SK-N-SH treated with all-trans-retinoic acid at 6 μM for 48 hours (cell line): Measurements from ENCODE around the gene GARNL3.

ENCODE experiments used
- ATAC-seq: fragments of 200-7000 bp; cut with Tn5 transposase; 3 replicates; pipeline ENCODE4 v1.9.1; 2020; ENCODE audit warnings: mild to moderate bottlenecking, moderate library complexity
- ARNTL ChIP-seq: fragments of 450-650 bp; formaldehyde crosslinking; IDR thresholded peaks from 2 replicates; pipeline ENCODE4 v1.5.0; 2020; ENCODE audit warnings: low read depth, mild to moderate bottlenecking, moderate library complexity, borderline replicate concordance
- CSDC2 ChIP-seq: fragments of 250-450 bp; sonication (Bioruptor Pico); IDR thresholded peaks from 2 replicates; pipeline ENCODE4 v1.5.0; 2020; ENCODE audit warnings: mild to moderate bottlenecking, moderate library complexity
- GLIS3 ChIP-seq: fragments of 250-450 bp; sonication (Bioruptor Pico); IDR thresholded peaks from 2 replicates; pipeline ENCODE4 v1.5.0; 2020; ENCODE audit warnings: mild to moderate bottlenecking, moderate library complexity
- ISL1 ChIP-seq: fragments of 250-450 bp; sonication (Bioruptor Pico); IDR thresholded peaks from 2 replicates; pipeline ENCODE4 v2.1.2; 2022; ENCODE audit warnings: mild to moderate bottlenecking, moderate library complexity
- PPARA ChIP-seq: fragments of 250-450 bp; sonication (Bioruptor Pico); IDR thresholded peaks from 2 replicates; pipeline ENCODE4 v1.5.0; 2020; ENCODE audit warnings: mild to moderate bottlenecking, borderline replicate concordance
- RARB ChIP-seq: fragments of 250-450 bp; sonication (Bioruptor Pico); IDR thresholded peaks from 2 replicates; pipeline ENCODE4 v1.8.0; 2021; ENCODE audit warnings: mild to moderate bottlenecking, moderate library complexity
- TCF4 ChIP-seq: fragments of 250-450 bp; sonication (Bioruptor Pico); IDR thresholded peaks from 2 replicates; pipeline ENCODE4 v1.8.0; 2021; ENCODE audit warnings: mild to moderate bottlenecking, moderate library complexity, borderline replicate concordance
- TOX ChIP-seq: fragments of 250-450 bp; sonication (Bioruptor Pico); IDR thresholded peaks from 2 replicates; pipeline ENCODE4 v1.8.0; 2021; ENCODE audit warnings: mild to moderate bottlenecking, moderate library complexity, borderline replicate concordance
- ZC3H10 ChIP-seq: fragments of 250-450 bp; sonication (Bioruptor Pico); IDR thresholded peaks from 2 replicates; pipeline ENCODE4 v1.5.1; 2021; ENCODE audit warnings: mild to moderate bottlenecking, moderate library complexity
- ZNF565 ChIP-seq: fragments of 450-650 bp; formaldehyde crosslinking; conservative IDR thresholded peaks from 2 replicates; pipeline ENCODE4 v1.5.0; 2020; ENCODE audit warnings: low read depth, mild to moderate bottlenecking, moderate library complexity
- ZNF70 ChIP-seq: fragments of 450-650 bp; formaldehyde crosslinking; IDR thresholded peaks from 2 replicates; pipeline ENCODE4 v1.5.0; 2020; ENCODE audit warnings: mild to moderate bottlenecking, moderate library complexity
- ZNF8 ChIP-seq: fragments of 450-650 bp; formaldehyde crosslinking; IDR thresholded peaks from 2 replicates; pipeline ENCODE4 v1.5.0; 2020; ENCODE audit warnings: mild to moderate bottlenecking, moderate library complexity
- TF ChIP-seq, protein P1 (sequence below): fragments of 250-450 bp; sonication (Bioruptor Pico); IDR thresholded peaks from 2 replicates; pipeline ENCODE4 v1.5.0; 2020; ENCODE audit warnings: mild to moderate bottlenecking, moderate library complexity
- TF ChIP-seq, protein P2 (sequence below): fragments of 250-450 bp; sonication (Bioruptor Pico); IDR thresholded peaks from 2 replicates; pipeline ENCODE4 v1.8.0; 2020; ENCODE audit warnings: mild to moderate bottlenecking, moderate library complexity, borderline replicate concordance
- TF ChIP-seq, protein P3 (sequence below): fragments of 250-450 bp; sonication (Bioruptor Pico); IDR thresholded peaks from 2 replicates; pipeline ENCODE4 v1.8.0; 2021; ENCODE audit warnings: low read depth, mild to moderate bottlenecking, moderate library complexity, borderline replicate concordance
- TF ChIP-seq, protein P4 (sequence below): fragments of 250-450 bp; sonication (Bioruptor Pico); IDR thresholded peaks from 2 replicates; pipeline ENCODE4 v1.5.1; 2021; ENCODE audit warnings: mild to moderate bottlenecking, moderate library complexity
- TF ChIP-seq, protein P5 (sequence below): fragments of 250-450 bp; sonication (Bioruptor Pico); IDR thresholded peaks from 2 replicates; pipeline ENCODE4 v1.5.1; 2020; ENCODE audit warnings: low read depth, mild to moderate bottlenecking, moderate library complexity

GARNL3 gene

DNA sequence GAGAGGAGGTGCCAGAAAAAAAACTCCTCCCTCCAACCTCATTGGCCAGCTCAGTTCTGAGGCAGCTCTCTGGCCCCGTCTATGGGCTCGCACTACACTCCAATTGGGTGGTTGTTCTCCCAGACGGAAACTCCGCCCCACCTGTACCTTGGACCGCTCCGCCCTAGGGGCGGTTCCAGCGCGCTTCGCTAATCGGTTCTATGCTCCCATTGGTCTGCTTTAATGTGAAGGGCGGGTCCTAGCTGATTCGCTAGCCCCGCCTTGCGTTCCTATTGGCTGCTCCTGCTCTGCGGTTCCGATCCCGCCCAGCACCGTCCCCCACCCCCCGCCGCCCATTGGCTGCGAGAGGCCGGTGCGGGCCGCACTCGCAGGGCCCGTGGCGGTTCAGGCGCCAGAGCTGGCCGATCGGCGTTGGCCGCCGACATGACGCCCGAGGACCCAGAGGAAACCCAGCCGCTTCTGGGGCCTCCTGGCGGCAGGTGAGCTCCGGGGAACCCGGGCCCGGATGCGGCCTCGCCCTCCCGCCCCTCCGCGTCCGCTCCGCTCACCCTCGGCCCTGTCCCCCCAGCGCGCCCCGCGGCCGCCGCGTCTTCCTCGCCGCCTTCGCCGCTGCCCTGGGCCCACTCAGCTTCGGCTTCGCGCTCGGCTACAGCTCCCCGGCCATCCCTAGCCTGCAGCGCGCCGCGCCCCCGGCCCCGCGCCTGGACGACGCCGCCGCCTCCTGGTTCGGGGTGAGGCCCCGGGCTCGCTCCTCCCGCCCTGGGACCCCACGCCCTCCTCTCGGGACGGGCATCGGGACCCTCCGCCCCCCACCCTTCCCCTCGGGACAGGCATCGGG is 132.5 kb downstream of the GARNL3 start, which contains the start of gene SLC2A8:
Gene SLC2A8, plus strand, starts transcription at position 362 of the 838 bp plus-strand sequence. Its CDS starts 62 bp downstream, at position 424.
- TF ChIP-seq, protein P1, sequence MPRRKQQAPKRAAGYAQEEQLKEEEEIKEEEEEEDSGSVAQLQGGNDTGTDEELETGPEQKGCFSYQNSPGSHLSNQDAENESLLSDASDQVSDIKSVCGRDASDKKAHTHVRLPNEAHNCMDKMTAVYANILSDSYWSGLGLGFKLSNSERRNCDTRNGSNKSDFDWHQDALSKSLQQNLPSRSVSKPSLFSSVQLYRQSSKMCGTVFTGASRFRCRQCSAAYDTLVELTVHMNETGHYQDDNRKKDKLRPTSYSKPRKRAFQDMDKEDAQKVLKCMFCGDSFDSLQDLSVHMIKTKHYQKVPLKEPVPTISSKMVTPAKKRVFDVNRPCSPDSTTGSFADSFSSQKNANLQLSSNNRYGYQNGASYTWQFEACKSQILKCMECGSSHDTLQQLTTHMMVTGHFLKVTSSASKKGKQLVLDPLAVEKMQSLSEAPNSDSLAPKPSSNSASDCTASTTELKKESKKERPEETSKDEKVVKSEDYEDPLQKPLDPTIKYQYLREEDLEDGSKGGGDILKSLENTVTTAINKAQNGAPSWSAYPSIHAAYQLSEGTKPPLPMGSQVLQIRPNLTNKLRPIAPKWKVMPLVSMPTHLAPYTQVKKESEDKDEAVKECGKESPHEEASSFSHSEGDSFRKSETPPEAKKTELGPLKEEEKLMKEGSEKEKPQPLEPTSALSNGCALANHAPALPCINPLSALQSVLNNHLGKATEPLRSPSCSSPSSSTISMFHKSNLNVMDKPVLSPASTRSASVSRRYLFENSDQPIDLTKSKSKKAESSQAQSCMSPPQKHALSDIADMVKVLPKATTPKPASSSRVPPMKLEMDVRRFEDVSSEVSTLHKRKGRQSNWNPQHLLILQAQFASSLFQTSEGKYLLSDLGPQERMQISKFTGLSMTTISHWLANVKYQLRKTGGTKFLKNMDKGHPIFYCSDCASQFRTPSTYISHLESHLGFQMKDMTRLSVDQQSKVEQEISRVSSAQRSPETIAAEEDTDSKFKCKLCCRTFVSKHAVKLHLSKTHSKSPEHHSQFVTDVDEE (CRISPR knock-in tag): no peak
- TF ChIP-seq ZNF70 (CRISPR knock-in tag): no peak
- TF ChIP-seq, protein P2, sequence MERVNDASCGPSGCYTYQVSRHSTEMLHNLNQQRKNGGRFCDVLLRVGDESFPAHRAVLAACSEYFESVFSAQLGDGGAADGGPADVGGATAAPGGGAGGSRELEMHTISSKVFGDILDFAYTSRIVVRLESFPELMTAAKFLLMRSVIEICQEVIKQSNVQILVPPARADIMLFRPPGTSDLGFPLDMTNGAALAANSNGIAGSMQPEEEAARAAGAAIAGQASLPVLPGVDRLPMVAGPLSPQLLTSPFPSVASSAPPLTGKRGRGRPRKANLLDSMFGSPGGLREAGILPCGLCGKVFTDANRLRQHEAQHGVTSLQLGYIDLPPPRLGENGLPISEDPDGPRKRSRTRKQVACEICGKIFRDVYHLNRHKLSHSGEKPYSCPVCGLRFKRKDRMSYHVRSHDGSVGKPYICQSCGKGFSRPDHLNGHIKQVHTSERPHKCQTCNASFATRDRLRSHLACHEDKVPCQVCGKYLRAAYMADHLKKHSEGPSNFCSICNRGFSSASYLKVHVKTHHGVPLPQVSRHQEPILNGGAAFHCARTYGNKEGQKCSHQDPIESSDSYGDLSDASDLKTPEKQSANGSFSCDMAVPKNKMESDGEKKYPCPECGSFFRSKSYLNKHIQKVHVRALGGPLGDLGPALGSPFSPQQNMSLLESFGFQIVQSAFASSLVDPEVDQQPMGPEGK (CRISPR knock-in tag): no peak
- TF ChIP-seq CSDC2 (CRISPR knock-in tag): no peak
- no peak for TF ChIP-seq TCF4
- ATAC-seq: peak; percentile 96

DNA sequence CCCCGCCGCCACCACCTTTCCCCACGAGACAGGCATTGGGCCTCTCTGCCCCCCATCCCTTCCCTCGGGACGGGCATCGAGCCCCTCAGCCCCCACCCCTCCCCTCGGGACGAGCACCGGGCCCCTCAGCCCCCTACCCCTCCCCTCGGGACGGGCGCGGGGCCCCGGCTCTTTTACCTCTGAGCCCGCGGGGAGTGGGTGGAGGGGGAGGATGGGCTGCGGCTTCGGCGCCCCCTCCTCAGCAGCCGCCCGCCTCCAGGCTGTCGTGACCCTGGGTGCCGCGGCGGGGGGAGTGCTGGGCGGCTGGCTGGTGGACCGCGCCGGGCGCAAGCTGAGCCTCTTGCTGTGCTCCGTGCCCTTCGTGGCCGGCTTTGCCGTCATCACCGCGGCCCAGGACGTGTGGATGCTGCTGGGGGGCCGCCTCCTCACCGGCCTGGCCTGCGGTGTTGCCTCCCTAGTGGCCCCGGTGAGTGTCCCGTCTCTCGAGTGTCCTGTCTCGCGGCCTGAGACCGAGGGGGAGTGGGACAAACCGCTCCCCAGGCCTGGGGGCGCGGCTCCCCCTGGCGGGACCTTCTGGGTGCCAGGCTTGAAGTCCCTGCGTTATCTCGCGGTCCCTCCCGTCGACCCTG is 133.2 kb downstream of the GARNL3 start:
- TF ChIP-seq ZNF8 (CRISPR knock-in tag) (no peak), GLIS3 (CRISPR knock-in tag) (no peak), ISL1 (no peak)
- TF ChIP-seq, protein P1 (CRISPR knock-in tag): no peak
- TF ChIP-seq, all 23 proteins: peak for 0
- peak; percentile 21 for ATAC-seq

DNA sequence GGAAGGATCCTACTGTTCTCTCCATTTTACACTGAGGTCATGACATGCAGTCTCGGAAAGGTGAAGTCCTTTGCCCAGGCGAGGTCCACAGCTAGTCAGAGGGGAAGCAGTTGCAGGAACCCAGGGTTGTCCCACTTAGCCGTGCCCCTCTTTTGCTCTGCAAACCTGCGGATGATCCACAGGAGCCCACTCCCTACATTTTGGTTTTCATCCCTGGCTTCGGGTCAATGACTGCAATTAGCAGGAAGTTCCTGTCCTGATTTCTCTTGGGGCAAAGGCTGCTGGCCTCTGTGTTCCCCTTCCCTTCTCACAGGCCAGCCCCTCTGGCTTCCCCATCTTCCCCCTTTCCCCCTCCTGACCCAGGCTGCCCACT is 133.7 kb downstream of the GARNL3 start:
- TF ChIP-seq ZNF565 (CRISPR knock-in tag): no peak
- no peak for TF ChIP-seq ZNF70 (CRISPR knock-in tag)
- TF ChIP-seq PPARA: no peak
- no peak for TF ChIP-seq TCF4
- TF ChIP-seq, protein P2 (CRISPR knock-in tag): no peak
- TF ChIP-seq, protein P3, sequence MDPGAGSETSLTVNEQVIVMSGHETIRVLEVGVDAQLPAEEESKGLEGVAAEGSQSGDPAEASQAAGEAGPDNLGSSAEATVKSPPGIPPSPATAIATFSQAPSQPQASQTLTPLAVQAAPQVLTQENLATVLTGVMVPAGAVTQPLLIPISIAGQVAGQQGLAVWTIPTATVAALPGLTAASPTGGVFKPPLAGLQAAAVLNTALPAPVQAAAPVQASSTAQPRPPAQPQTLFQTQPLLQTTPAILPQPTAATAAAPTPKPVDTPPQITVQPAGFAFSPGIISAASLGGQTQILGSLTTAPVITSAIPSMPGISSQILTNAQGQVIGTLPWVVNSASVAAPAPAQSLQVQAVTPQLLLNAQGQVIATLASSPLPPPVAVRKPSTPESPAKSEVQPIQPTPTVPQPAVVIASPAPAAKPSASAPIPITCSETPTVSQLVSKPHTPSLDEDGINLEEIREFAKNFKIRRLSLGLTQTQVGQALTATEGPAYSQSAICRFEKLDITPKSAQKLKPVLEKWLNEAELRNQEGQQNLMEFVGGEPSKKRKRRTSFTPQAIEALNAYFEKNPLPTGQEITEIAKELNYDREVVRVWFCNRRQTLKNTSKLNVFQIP (CRISPR knock-in tag): no peak
- no peak for TF ChIP-seq ARNTL (CRISPR knock-in tag)
- TF ChIP-seq ZC3H10: no peak
- no peak for TF ChIP-seq RARB (CRISPR knock-in tag)
- TF ChIP-seq TOX (CRISPR knock-in tag): no peak
- no peak for TF ChIP-seq CSDC2 (CRISPR knock-in tag)
- TF ChIP-seq, protein P4, sequence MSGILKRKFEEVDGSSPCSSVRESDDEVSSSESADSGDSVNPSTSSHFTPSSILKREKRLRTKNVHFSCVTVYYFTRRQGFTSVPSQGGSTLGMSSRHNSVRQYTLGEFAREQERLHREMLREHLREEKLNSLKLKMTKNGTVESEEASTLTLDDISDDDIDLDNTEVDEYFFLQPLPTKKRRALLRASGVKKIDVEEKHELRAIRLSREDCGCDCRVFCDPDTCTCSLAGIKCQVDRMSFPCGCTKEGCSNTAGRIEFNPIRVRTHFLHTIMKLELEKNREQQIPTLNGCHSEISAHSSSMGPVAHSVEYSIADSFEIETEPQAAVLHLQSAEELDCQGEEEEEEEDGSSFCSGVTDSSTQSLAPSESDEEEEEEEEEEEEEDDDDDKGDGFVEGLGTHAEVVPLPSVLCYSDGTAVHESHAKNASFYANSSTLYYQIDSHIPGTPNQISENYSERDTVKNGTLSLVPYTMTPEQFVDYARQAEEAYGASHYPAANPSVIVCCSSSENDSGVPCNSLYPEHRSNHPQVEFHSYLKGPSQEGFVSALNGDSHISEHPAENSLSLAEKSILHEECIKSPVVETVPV (CRISPR knock-in tag): no peak
- no peak for TF ChIP-seq ISL1
- TF ChIP-seq, protein P5, sequence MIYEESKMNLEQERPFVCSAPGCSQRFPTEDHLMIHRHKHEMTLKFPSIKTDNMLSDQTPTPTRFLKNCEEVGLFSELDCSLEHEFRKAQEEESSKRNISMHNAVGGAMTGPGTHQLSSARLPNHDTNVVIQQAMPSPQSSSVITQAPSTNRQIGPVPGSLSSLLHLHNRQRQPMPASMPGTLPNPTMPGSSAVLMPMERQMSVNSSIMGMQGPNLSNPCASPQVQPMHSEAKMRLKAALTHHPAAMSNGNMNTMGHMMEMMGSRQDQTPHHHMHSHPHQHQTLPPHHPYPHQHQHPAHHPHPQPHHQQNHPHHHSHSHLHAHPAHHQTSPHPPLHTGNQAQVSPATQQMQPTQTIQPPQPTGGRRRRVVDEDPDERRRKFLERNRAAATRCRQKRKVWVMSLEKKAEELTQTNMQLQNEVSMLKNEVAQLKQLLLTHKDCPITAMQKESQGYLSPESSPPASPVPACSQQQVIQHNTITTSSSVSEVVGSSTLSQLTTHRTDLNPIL (CRISPR knock-in tag): no peak
- ATAC-seq: no peak
